A673 (cell line): ENCODE measurements around the gene EVA1A. TPM values are rescaled to one million over a fixed set of nuclear protein-coding genes. Genes with fewer than 3 reads are reported as not detected.

ENCODE experiments used
- BruUV-seq: library from RNA; stranded (reverse); fragments of 400-500 nt; replicated peaks from 2 replicates; lab custom pipeline; 2021; lab: Mats Ljungman, UMichigan
- CTCF ChIA-PET: fragments of 300-600 bp; sonication (Branson Sonifier 250); formaldehyde crosslinking; loops from one replicate; lab custom pipeline; 2022; ENCODE audit warnings: antibody characterized with exemption; lab: Charles Lee
- POLR2A ChIA-PET: fragments of 300-600 bp; sonication (Branson Sonifier 250); formaldehyde crosslinking; loops from one replicate; lab custom pipeline; 2022; ENCODE audit warnings: antibody characterized with exemption; ENCODE audit not compliant: low non-redundant PET; lab: Charles Lee
- DNase-seq: peaks from one replicate; pipeline ENCODE4 v3.0.0-alpha.2; 2015; ENCODE audit warnings: low spot score
- H3K27ac ChIP-seq: fragments of 200-600 bp; sonication (generic); 2 replicates; pipeline ENCODE4 v1.5.1; 2016; ENCODE audit warnings: mixed run types, low read depth, mild to moderate bottlenecking, mixed read lengths, antibody characterized with exemption, low read length; ENCODE audit not compliant: poor library complexity, severe bottlenecking
- H3K27me3 ChIP-seq: fragments of 200-600 bp; sonication (generic); replicated peaks from 2 replicates; pipeline ENCODE4 v1.6.1; 2017; ENCODE audit warnings: mixed run types, low read depth, mild to moderate bottlenecking, mixed read lengths, antibody characterized with exemption, low read length; ENCODE audit not compliant: insufficient read depth, poor library complexity
- H3K36me3 ChIP-seq: fragments of 200-600 bp; sonication (generic); 2 replicates; pipeline ENCODE4 v1.6.1; 2016; ENCODE audit warnings: mixed run types, mild to moderate bottlenecking, mixed read lengths, antibody characterized with exemption, low read length; ENCODE audit not compliant: insufficient read depth, poor library complexity, severe bottlenecking
- H3K4me1 ChIP-seq: fragments of 200-600 bp; sonication (generic); 2 replicates; pipeline ENCODE4 v1.6.1; 2017; ENCODE audit warnings: mixed run types, mild to moderate bottlenecking, mixed read lengths, antibody characterized with exemption, low read length; ENCODE audit not compliant: insufficient read depth, poor library complexity, severe bottlenecking
- H3K4me3 ChIP-seq: fragments of 200-600 bp; sonication (generic); 2 replicates; pipeline ENCODE4 v1.5.1; 2016; ENCODE audit warnings: low read depth, mixed run types, mild to moderate bottlenecking, mixed read lengths, low read length; ENCODE audit not compliant: poor library complexity, severe bottlenecking
- H3K9me3 ChIP-seq: fragments of 200-600 bp; sonication (generic); 2 replicates; pipeline ENCODE4 v1.6.1; 2016; ENCODE audit warnings: mixed run types, low read depth, mild to moderate bottlenecking, mixed read lengths, antibody characterized with exemption, low read length; ENCODE audit not compliant: poor library complexity, severe bottlenecking
- EZH2 ChIP-seq: fragments of 200-600 bp; sonication (generic); IDR thresholded peaks from 2 replicates; pipeline ENCODE4 v1.6.1; 2017; ENCODE audit warnings: borderline replicate concordance, low read depth, mild to moderate bottlenecking, mixed read lengths, antibody characterized with exemption, low read length; ENCODE audit not compliant: poor library complexity, severe bottlenecking
- intact Hi-C: fragments of 100-400 bp; cut with micrococcal nuclease; formaldehyde crosslinking; loops from one replicate; pipeline ENCODE4 v1.10.0; 2022; ENCODE audit not compliant: unreplicated experiment
- total RNA-seq: library from RNA; stranded (reverse); gene quantifications from 2 replicates; pipeline ENCODE4 v1.2.3, GENCODE V29; 2021
- TF ChIP-seq, protein P1 (sequence below): fragments of 300-800, 200-600 bp; sonication (generic); conservative IDR thresholded peaks from 2 replicates; pipeline ENCODE4 v1.5.1; 2017; ENCODE audit warnings: low read depth, mild to moderate bottlenecking, antibody characterized with exemption, low read length, moderate library complexity, mixed read lengths

The EVA1A gene
- total RNA-seq, 1 experiment from 2014 or later: 4.3 TPM

DNA sequence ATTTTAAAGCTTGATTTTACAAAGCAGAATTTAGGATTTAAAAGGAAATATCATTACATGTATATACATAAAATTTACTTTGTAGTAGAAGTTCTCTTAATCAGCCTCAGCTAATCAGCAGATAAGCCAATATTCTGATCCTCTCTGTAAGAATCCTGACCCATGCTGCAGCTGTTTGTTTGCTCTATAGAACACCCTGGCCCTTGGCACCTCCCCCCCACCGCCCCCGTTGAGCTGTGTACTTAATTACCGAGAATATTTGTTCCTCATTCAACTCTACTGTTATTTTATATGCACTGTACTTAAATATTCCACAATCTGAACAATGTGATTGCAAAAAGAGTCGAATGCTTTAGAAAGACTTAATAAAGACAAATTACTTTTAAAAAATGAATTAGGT, 98.0 kb downstream of the EVA1A start:
- Histone ChIP-seq H3K9me3 (no peaks in the 10 kb centered on the region), H3K36me3 (no peaks in the 10 kb centered on the region), H3K4me3 (no peak overlapping the region), H3K27ac (no peak overlapping the region), H3K27me3 (no peaks in the 10 kb centered on the region), H3K4me1 (no peaks in the 10 kb centered on the region)
- no peak for TF ChIP-seq EZH2
- TF ChIP-seq, protein P1, sequence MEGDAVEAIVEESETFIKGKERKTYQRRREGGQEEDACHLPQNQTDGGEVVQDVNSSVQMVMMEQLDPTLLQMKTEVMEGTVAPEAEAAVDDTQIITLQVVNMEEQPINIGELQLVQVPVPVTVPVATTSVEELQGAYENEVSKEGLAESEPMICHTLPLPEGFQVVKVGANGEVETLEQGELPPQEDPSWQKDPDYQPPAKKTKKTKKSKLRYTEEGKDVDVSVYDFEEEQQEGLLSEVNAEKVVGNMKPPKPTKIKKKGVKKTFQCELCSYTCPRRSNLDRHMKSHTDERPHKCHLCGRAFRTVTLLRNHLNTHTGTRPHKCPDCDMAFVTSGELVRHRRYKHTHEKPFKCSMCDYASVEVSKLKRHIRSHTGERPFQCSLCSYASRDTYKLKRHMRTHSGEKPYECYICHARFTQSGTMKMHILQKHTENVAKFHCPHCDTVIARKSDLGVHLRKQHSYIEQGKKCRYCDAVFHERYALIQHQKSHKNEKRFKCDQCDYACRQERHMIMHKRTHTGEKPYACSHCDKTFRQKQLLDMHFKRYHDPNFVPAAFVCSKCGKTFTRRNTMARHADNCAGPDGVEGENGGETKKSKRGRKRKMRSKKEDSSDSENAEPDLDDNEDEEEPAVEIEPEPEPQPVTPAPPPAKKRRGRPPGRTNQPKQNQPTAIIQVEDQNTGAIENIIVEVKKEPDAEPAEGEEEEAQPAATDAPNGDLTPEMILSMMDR: no peak
- CTCF ChIA-PET: interaction anchor here (0.6 to 0.7 kb wide), 2 partner anchors 162 to 170 kb away, joined by 4 to 6 read pairs; no protein-coding TSS in a partner anchor
- no peak for DNase-seq
- intact Hi-C loops: no loop called here
- BruUV-seq: no TSS peak
- POLR2A ChIA-PET: no interaction called here

DNA sequence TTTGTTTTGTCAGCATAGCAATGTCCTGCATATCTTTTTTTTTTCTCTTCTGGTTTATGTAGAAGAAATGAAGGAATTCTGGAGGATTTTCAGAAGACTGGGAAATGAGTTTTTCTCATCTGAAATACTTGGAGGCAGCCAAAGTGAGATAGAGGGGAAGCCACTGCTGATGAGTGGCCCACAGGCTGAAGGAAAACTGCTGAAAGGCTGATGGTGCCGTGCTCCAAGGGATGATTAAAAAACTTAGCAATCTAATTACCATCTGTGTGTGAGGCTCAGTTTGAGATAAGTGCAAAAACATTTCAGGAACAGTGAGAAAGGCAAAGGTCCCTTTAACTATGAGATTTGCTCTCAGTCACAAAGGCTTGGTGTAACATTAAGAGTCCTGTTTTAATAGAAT, 98.5 kb downstream of the EVA1A start:
- POLR2A ChIA-PET: no interaction called here

DNA sequence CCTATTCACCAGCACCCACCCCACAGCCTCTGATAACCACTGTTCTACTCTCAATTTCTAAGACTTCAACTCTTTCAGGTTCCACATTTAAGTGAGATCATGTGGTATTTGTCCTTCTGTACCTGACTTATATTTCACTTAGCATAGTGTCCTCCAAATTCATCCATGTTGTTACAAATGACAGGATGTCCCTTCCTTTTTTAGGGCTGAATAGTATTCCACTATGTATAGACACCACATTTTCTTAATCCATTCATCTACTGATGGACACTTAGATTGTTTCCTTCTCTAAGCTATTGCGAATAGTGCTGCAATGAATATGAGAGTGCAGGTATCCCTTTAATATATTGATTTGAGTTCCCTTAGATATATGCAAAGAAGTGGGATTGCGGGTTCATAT, 100.1 kb downstream of the EVA1A start:
- Histone ChIP-seq H3K27me3 (no peaks in the 10 kb centered on the region), H3K9me3 (no peaks in the 10 kb centered on the region), H3K4me3 (no peak overlapping the region), H3K36me3 (no peaks in the 10 kb centered on the region), H3K4me1 (no peaks in the 10 kb centered on the region), H3K27ac (no peak overlapping the region)
- BruUV-seq: no TSS peak
- POLR2A ChIA-PET: no interaction called here
- CTCF ChIA-PET: no interaction called here
- intact Hi-C loops: no loop called here
- TF ChIP-seq, protein P1: no peak
- no peak for TF ChIP-seq EZH2
- no peak for DNase-seq

More for the DNA sequence above, 98.5 kb downstream of the EVA1A start:
- H3K4me3 ChIP-seq: no peak overlapping the region
- intact Hi-C loops: no loop called here
- no peaks in the 10 kb centered on the region for H3K36me3 ChIP-seq
- no peak overlapping the region for H3K27ac ChIP-seq
- no peaks in the 10 kb centered on the region for H3K9me3 ChIP-seq
- no peak for TF ChIP-seq EZH2
- TF ChIP-seq, protein P1: no peak
- no peak for DNase-seq
- H3K4me1 ChIP-seq: no peaks in the 10 kb centered on the region
- no peaks in the 10 kb centered on the region for H3K27me3 ChIP-seq
- no TSS peak for BruUV-seq
- CTCF ChIA-PET: no interaction called here
